HG02840 (cell line): ENCODE results near the gene KRT6A.

Source experiments
- ATAC-seq: cut with Tn5 transposase; IDR thresholded peaks from one replicate; pipeline ENCODE4 v1.9.1; 2021; ENCODE audit warnings: mild to moderate bottlenecking, moderate library complexity, moderate number of reproducible peaks; ENCODE audit not compliant: unreplicated experiment, low FRiP score

The KRT6A gene

GRCh38 chr12:52438305-52439301 is 54.5 kb downstream of the KRT6A start:
- ATAC-seq = no peak

GRCh38 chr12:52437508-52437907 is 55.5 kb downstream of the KRT6A start:
- ATAC-seq = no peak
